Hematopoietic multipotent progenitor cell treated with erythropoietin and hydrocortisone succinate and interleukin-3 and kit ligand, for 4 days (in vitro differentiated cells): ENCODE data around the gene MAML1.

Experiments
- DNase-seq: peaks from one replicate; pipeline ENCODE4 v3.0.0-alpha.2; 2015

Gene MAML1

DNA sequence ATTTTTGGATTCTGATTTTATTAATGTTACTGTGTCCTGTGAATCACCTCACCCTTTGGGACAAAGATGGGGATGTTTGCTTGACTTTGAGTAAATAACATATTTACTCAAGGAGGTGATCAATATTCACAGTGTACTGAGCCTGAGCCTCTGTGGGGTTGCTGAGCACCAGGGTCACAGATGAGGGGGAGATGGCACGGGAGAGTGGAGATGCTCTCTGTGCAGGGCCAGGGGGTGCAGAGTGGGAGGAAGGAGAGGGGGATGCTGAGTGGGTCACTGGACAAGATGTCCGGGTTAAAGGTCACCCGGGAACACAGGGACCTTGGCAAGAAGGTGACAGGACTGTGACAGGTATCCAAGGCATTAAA lies 92.1 kb downstream of the MAML1 start:
- DNase-seq = no peak

GRCh38 chr5:179825655-179826182 lies 93.1 kb downstream of the MAML1 start:
- DNase-seq = no peak
